ENCODE data around the gene CABP7. TPM values are rescaled to one million over a fixed set of nuclear protein-coding genes. Genes with fewer than 3 reads are reported as not detected.

The CABP7 gene
- total and polyA plus RNA-seq, 2 donors (not counting 3 experiments of a cell fraction or from before 2014, with no cell fraction given): not detected

- dilution Hi-C loops (cut with MboI; ENCODE audit: extremely low pct_ligation_motif_present, low sequenced_read_pairs): no loop called here
- no peaks in the 10 kb centered on the region for H3K4me1 ChIP-seq (ENCODE audit: control insufficient read depth, extremely low read depth, insufficient read depth, low read length)
- no peaks in the 10 kb centered on the region for H4K20me1 ChIP-seq (replicated peaks; ENCODE audit: control insufficient read depth, extremely low read depth, insufficient read depth, low read length)
- peaks cover 0 to 2% of the 10 kb centered on the region in 2 experiments for H3K36me3 ChIP-seq (ENCODE audit: control insufficient read depth in 2 of 2, extremely low read depth in 1 of 2, insufficient read depth in 2 of 2, low read length in 2 of 2)
- ChIA-PET POLR2A (no interaction called here), CTCF (interaction anchor here (1.3 kb wide), 1 partner anchor 18 kb away, joined by 3 read pairs; no protein-coding TSS in a partner anchor)
- no peaks in the 10 kb centered on the region for H3K9me3 ChIP-seq (replicated peaks; ENCODE audit: control insufficient read depth, insufficient read depth, low read length)
- no peak overlapping the region for H3K4me3 ChIP-seq (replicated peaks in 1 of 3; ENCODE audit: insufficient read depth in 1 of 3, low read depth in 1 of 3, low read length in 3 of 3)
- no peak for DNase-seq (ENCODE audit: low read depth, low spot score)
- H3K79me2 ChIP-seq (ENCODE audit: control insufficient read depth, insufficient read depth, low read length): no peaks in the 10 kb centered on the region
- no TSS peak for BruUV-seq (replicated peaks)
- no peak overlapping the region for H3K27ac ChIP-seq (ENCODE audit: insufficient read depth, low read depth, low read length)
- no peaks in the 10 kb centered on the region for H3K9me1 ChIP-seq (replicated peaks; ENCODE audit: control insufficient read depth, extremely low read depth, insufficient read depth, low read length)
- H3K9ac ChIP-seq (replicated peaks; ENCODE audit: extremely low read depth, insufficient read depth, low read length): no peak overlapping the region
- H2AFZ ChIP-seq (ENCODE audit: low read depth, low read length): no peak overlapping the region
- intact Hi-C loops (cut with micrococcal nuclease): no loop called here
- FAIRE-seq: no peak
- TF ChIP-seq MYC (IDR thresholded peaks at IDR 0.05; ENCODE audit: low read depth, low read length) (no peak), GATA2 (IDR thresholded peaks at IDR 0.05; ENCODE audit: insufficient read depth, insufficient read length, low read depth, low read length) (no peak), CTCF (IDR thresholded peaks at IDR 0.05; ENCODE audit: extremely low read depth in 1 of 2, insufficient read depth in 1 of 2, low read depth in 1 of 2, low read length in 2 of 2) (no peak), JUN (IDR thresholded peaks at IDR 0.05; ENCODE audit: borderline replicate concordance, insufficient read depth, insufficient read length, low read depth) (no peak), EZH2 (IDR thresholded peaks at IDR 0.05; ENCODE audit: borderline replicate concordance, low read depth, low read length, severe bottlenecking) (no peak), POLR2A (IDR thresholded peaks at IDR 0.05; ENCODE audit: low read depth, low read length) (no peak), POLR2AphosphoS5 (IDR thresholded peaks at IDR 0.05; ENCODE audit: insufficient read depth, low read depth, low read length) (no peak), MAX (IDR thresholded peaks at IDR 0.05; ENCODE audit: insufficient read depth, insufficient read length) (no peak), FOS (IDR thresholded peaks at IDR 0.05; ENCODE audit: borderline replicate concordance, insufficient read depth, low read length) (no peak)
- H3K4me2 ChIP-seq (ENCODE audit: insufficient read depth, low read length): no peak overlapping the region
- no peaks in the 10 kb centered on the region for H3K27me3 ChIP-seq (ENCODE audit: control insufficient read depth in 2 of 2, insufficient read depth in 2 of 2, low read length in 2 of 2)
These were observed 14.6 kb downstream of the CABP7 start for GRCh38 chr22:29734406-29734805.

Measured in endothelial cell of umbilical vein (primary cell).